Mesothelial cell of epicardium (in vitro differentiated cells): Measurements from ENCODE around the gene IFTAP. TPM values are rescaled to one million over a fixed set of nuclear protein-coding genes. Genes with fewer than 3 reads are reported as not detected.
"Not testable (repeated sequence)": the region's sequence is repeated elsewhere in the genome, so short reads cannot be mapped to it uniquely, and the experiment has no call there.

Experiments
- DNase-seq, 2 experiments: peaks; one replicate each; pipeline ENCODE4 v3.0.0; 2021; ENCODE audit warnings: low spot score in 2 of 2; ENCODE audit not compliant: unreplicated experiment in 2 of 2
- H3K27ac Mint-ChIP-seq: 2 replicates; pipeline ENCODE4 v1.8.0; 2021; ENCODE audit warnings: mixed read lengths
- H3K27me3 Mint-ChIP-seq: 2 replicates; pipeline ENCODE4 v1.8.0; 2021; ENCODE audit warnings: low read depth, mixed read lengths
- H3K36me3 Mint-ChIP-seq: 2 replicates; pipeline ENCODE4 v1.8.0; 2021; ENCODE audit warnings: mixed read lengths
- H3K4me1 Mint-ChIP-seq: 2 replicates; pipeline ENCODE4 v1.8.0; 2021; ENCODE audit warnings: mixed read lengths
- H3K4me3 Mint-ChIP-seq: 2 replicates; pipeline ENCODE4 v1.8.0; 2021; ENCODE audit warnings: mild to moderate bottlenecking, moderate library complexity, mixed read lengths
- H3K9me3 Mint-ChIP-seq: 2 replicates; pipeline ENCODE4 v1.8.0; 2021; ENCODE audit warnings: mixed read lengths
- total RNA-seq: library from RNA; stranded (reverse); gene quantifications from 3 replicates; pipeline ENCODE4 v1.2.1, GENCODE V29; 2021
- TF ChIP-seq, protein P1 (sequence below): fragments of 200-600 bp; sonication (generic); IDR thresholded peaks from one replicate; pipeline ENCODE4 v1.5.0; 2021; ENCODE audit warnings: antibody characterized with exemption; ENCODE audit not compliant: unreplicated experiment

The IFTAP gene
- total RNA-seq, 1 donor from 2014 or later = 34.0 TPM

DNA sequence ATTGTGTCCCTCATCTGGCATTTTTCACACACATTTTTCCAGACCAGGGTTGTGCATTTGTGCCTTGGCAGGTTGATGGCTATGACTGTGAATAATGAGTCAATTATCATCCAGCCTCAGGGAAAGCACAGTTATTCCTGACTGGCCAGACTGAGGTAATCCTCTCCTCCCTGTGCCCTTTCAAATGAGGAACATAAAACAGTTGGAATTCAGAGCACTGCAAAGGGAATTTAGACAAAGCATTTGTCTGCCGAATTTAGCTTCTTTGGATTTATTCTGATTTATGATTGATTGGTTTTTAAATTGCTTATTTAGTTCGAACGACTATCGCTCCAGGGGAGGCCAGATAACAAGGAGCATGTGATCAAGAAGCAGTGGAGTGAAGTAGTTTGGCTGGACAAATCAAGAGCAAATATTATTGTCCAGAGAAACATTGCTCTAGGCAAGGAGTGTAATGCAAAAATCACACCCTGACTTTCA lies 34.5 kb downstream of the IFTAP start:
- Mint-ChIP-seq H3K4me1 (peaks cover 55% of the 10 kb centered on the region), H3K36me3 (peaks cover 3% of the 10 kb centered on the region), H3K9me3 (peaks cover 3% of the 10 kb centered on the region), H3K27me3 (no peaks in the 10 kb centered on the region), H3K4me3 (no peak overlapping the region), H3K27ac (peak overlapping the region; percentile 74)
- no peak for DNase-seq
- TF ChIP-seq, protein P1, sequence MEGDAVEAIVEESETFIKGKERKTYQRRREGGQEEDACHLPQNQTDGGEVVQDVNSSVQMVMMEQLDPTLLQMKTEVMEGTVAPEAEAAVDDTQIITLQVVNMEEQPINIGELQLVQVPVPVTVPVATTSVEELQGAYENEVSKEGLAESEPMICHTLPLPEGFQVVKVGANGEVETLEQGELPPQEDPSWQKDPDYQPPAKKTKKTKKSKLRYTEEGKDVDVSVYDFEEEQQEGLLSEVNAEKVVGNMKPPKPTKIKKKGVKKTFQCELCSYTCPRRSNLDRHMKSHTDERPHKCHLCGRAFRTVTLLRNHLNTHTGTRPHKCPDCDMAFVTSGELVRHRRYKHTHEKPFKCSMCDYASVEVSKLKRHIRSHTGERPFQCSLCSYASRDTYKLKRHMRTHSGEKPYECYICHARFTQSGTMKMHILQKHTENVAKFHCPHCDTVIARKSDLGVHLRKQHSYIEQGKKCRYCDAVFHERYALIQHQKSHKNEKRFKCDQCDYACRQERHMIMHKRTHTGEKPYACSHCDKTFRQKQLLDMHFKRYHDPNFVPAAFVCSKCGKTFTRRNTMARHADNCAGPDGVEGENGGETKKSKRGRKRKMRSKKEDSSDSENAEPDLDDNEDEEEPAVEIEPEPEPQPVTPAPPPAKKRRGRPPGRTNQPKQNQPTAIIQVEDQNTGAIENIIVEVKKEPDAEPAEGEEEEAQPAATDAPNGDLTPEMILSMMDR = no peak

DNA sequence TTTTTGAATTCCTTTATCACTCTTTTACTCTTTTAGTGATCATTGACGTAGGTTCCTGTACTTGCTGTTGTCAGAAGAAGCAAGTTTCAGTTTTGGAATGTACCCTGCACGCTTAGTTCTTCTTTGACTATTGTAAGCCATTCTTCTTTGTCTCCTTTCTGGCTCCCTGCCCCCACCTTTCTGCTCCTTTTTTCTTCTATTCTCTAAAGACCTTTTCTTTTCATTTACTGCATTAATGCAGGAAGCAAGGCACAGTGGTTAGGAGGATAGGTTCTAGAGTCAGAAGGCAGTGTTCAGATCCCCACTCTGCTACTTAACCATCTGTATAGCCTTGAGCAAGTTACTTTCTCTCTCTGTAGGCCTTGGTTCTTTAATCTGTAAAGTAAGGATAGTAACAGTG lies 37.5 kb downstream of the IFTAP start:
- H3K36me3 Mint-ChIP-seq = peaks cover 29% of the 10 kb centered on the region
- H3K27ac Mint-ChIP-seq = peak overlapping the region; percentile 35
- H3K27me3 Mint-ChIP-seq = no peaks in the 10 kb centered on the region
- peaks cover 15% of the 10 kb centered on the region for H3K9me3 Mint-ChIP-seq
- DNase-seq = no peak
- TF ChIP-seq, protein P1 = no peak
- H3K4me1 Mint-ChIP-seq = peaks cover 50% of the 10 kb centered on the region
- H3K4me3 Mint-ChIP-seq = no peak overlapping the region

DNA sequence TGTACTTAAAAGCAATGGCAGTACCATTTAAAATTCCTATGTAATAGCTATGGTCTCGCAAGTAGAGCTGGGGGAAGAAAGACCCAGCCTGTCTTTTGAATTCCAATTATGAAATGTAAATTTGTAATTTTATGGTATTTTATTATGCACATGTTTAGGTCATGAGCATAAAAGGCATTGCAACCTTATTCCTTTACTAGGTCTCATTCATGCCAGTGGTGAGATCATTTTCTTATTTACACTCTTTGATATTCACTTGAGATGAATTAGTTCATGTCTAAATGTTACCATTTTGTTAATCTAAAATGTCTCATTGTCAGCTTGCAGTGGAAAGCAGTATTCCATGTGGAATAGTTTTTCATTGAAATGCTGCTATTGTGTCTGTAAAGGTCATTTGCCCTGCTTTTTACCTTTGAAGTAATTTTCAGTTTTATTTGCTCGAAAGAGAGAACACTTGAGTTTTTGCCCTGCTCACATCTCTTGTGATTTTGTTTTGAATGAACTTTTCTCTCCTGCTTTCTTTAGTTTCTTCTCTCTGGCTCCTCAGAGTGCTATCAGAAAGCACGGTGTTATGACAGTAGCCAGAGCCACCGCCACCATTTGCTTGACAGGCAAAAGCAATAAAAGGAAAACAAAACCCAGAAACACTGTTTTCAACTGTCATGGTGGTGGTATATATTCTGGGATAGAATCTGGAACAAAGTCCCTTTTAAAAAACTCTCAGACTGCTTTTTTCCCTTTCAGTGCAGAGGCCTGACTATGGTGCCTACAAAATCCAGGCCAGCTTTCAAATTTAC lies 41.0 kb downstream of the IFTAP start:
- Mint-ChIP-seq H3K27ac (peak overlapping the region; percentile 54), H3K9me3 (peaks cover 20% of the 10 kb centered on the region), H3K36me3 (peaks cover 55% of the 10 kb centered on the region), H3K4me3 (no peak overlapping the region), H3K27me3 (no peaks in the 10 kb centered on the region), H3K4me1 (peaks cover 17% of the 10 kb centered on the region)
- TF ChIP-seq, protein P1 = no peak
- DNase-seq = no peak

DNA sequence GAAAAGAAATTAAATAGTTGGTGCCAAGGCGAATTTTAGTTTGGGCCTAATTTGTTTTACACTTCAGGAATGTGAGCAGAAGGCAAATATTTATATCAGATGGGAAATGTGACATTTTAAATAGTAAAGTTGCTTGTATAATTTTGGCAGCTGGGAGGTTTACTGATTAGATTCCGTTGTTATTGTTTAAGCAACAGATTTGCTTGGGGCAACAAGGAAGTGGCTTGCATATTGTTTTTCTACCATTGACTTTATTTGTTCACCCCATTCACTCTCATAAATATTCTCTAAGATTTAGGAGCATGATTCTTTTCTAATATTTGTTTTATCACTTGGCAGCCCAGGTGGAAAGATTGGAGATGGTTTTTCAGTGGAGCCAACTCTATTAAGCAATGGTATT lies 44.3 kb downstream of the IFTAP start:
- H3K36me3 Mint-ChIP-seq = peaks cover 73% of the 10 kb centered on the region
- H3K27ac Mint-ChIP-seq = no peak overlapping the region
- TF ChIP-seq, protein P1 = no peak
- H3K4me1 Mint-ChIP-seq = no peaks in the 10 kb centered on the region
- no peaks in the 10 kb centered on the region for H3K27me3 Mint-ChIP-seq
- peaks cover 38% of the 10 kb centered on the region for H3K9me3 Mint-ChIP-seq
- no peak overlapping the region for H3K4me3 Mint-ChIP-seq
- DNase-seq = no peak

DNA sequence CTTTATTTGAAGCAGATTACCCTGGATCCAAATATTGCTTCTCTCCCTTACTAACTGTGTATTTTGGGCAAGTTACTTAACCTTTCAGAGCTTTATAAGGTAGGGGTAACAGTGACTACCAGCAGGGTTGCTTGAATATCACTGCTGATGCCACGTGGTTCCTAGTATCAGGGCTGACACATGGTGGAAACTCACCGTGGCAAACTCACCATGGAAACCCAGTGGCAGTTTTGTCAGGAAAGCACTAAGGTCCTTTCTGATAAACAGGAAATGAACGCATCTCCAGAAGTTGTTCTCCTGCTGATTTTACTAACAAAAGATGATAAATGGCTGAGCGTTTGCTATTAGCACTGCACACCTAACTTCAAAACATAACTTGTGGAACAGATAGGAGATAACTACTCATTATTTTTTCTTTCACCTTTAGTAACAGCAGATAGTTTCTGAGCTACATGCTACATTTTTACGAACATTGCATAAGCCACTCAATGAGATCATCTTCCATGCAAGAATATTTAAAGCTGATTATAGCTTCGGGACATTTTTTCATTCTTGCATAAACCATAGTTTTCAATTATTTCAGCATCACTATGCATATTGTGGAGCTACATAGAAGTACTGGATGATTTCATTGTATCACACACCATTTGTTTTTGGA lies 63.4 kb downstream of the IFTAP start:
- Mint-ChIP-seq H3K27me3 (no peaks in the 10 kb centered on the region), H3K27ac (no peak overlapping the region), H3K36me3 (peaks cover 32% of the 10 kb centered on the region), H3K4me3 (no peak overlapping the region), H3K9me3 (peaks cover 24% of the 10 kb centered on the region), H3K4me1 (no peaks in the 10 kb centered on the region)
- DNase-seq = no peak
- TF ChIP-seq, protein P1 = no peak

DNA sequence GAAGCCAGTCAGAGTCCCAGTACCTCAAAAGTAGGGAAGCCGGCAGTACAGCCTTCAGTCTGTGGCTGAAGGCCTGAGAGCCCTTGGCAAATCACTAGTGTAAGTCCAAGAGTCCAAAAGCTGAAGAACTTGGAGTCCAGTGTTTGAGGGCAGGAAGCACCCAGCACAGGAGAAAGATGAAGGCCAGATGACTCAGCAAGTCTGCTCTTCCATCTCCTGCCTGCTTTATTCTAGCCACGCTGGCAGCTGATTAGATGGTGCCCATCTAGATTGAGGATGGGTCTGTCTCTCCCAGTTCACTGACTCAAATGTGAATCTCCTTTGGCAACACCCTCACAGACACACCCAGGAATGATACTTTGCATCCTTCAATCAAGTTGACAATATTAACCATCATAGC lies 67.1 kb downstream of the IFTAP start:
- not testable (repeated sequence) for H3K4me3 Mint-ChIP-seq, DNase-seq, H3K4me1 Mint-ChIP-seq, H3K27me3 Mint-ChIP-seq, H3K27ac Mint-ChIP-seq
- Mint-ChIP-seq H3K36me3 (peaks cover 33% of the 10 kb centered on the region), H3K9me3 (peaks cover 42% of the 10 kb centered on the region)
